A549 (cell line): ENCODE measurements around the gene RNF145.

Source experiments
- BHLHE40 ChIP-seq: IDR thresholded peaks from 2 replicates; pipeline ENCODE4 v1.6.1; 2012; ENCODE audit warnings: low read depth, low read length, inconsistent platforms
- CBX8 ChIP-seq: fragments of 200-600 bp; sonication (generic); IDR thresholded peaks from 2 replicates; pipeline ENCODE4 v1.6.1; 2016
- NPAS2 ChIP-seq: fragments of 250-450 bp; sonication (Bioruptor Pico); IDR thresholded peaks from 2 replicates; pipeline ENCODE4 v1.8.0; 2022; ENCODE audit warnings: mild to moderate bottlenecking, moderate library complexity, borderline replicate concordance
- POLR2A ChIP-seq: IDR thresholded peaks from 2 replicates; pipeline ENCODE4 v1.6.1; 2012; ENCODE audit warnings: mild to moderate bottlenecking, low read length
- RFX5 ChIP-seq: fragments of 450-650 bp; IDR thresholded peaks from 2 replicates; pipeline ENCODE4 v1.7.1; 2014; ENCODE audit warnings: antibody characterized with exemption, mild to moderate bottlenecking, moderate library complexity
- SREBF2 ChIP-seq: fragments of 450-650 bp; IDR thresholded peaks from 2 replicates; pipeline ENCODE4 v1.6.1; 2014; ENCODE audit warnings: mild to moderate bottlenecking, moderate library complexity
- ZC3H11A ChIP-seq: fragments of 450-650 bp; IDR thresholded peaks from 2 replicates; pipeline ENCODE4 v1.6.1; 2014; ENCODE audit warnings: antibody characterized with exemption, mild to moderate bottlenecking
- TF ChIP-seq, protein P1 (sequence below): fragments of >200 bp; sonication (Bioruptor Twin); formaldehyde crosslinking; IDR thresholded peaks from 3 replicates; pipeline ENCODE4 v1.5.1; 2016
- TF ChIP-seq, protein P2 (sequence below): fragments of >200 bp; sonication (Bioruptor Twin); formaldehyde crosslinking; IDR thresholded peaks from 2 replicates; pipeline ENCODE4 v1.6.1; 2016

DNA sequence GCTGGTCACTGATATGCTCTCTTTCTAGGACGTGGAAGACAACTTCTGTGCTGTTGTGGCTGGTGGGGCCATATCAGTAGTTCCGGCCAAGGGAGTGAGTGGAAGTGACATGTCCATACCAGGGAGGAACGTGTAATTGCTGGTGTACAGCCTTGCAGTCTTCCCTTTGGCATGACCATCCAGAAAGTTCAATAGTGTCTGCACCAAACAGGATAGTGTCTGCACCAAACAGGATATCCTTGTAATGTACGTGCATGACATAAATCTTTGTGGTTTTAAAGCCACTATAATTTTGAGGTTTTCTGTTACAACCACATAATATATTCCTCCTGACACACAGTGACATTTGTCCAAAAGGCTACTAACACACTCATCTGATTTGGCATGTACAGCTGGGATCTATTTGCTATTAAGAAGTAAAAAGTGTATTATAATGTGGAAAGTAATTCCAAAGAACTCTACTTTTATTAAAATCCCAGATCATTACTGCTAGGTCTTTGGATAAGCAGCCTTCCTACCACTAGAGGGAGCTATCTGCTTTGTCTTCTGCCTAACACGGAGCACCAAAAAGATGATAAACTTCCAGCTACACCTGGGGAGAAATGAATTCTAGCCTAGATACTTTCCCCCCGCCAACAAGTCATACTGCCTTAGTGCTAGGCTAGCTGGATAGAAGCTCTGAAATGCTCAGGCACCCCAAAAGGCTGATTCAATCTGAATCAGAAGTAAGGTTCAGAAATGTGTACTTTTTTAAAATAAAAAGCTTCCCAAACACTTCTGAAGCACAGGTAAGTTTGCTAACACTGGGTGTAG, 52.7 kb downstream of the RNF145 start:
- TF ChIP-seq POLR2A (no peak), SREBF2 (no peak), RFX5 (no peak), BHLHE40 (no peak), ZC3H11A (no peak), NPAS2 (no peak), CBX8 (no peak)
- TF ChIP-seq, protein P1, sequence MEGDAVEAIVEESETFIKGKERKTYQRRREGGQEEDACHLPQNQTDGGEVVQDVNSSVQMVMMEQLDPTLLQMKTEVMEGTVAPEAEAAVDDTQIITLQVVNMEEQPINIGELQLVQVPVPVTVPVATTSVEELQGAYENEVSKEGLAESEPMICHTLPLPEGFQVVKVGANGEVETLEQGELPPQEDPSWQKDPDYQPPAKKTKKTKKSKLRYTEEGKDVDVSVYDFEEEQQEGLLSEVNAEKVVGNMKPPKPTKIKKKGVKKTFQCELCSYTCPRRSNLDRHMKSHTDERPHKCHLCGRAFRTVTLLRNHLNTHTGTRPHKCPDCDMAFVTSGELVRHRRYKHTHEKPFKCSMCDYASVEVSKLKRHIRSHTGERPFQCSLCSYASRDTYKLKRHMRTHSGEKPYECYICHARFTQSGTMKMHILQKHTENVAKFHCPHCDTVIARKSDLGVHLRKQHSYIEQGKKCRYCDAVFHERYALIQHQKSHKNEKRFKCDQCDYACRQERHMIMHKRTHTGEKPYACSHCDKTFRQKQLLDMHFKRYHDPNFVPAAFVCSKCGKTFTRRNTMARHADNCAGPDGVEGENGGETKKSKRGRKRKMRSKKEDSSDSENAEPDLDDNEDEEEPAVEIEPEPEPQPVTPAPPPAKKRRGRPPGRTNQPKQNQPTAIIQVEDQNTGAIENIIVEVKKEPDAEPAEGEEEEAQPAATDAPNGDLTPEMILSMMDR: peak; percentile 97
- TF ChIP-seq, protein P2, sequence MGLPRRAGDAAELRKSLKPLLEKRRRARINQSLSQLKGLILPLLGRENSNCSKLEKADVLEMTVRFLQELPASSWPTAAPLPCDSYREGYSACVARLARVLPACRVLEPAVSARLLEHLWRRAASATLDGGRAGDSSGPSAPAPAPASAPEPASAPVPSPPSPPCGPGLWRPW: no peak
